Fibroblast of lung (primary cell): ENCODE measurements around the gene FMNL2. TPM values are rescaled to one million over a fixed set of nuclear protein-coding genes. Genes with fewer than 3 reads are reported as not detected.

ENCODE experiments used
- DNase-seq, 2 donors: peaks; one replicate each; pipeline versions ENCODE4 v3.0.0 to v3.0.0-alpha.2; 2010; ENCODE audit warnings: low read depth in 2 of 2
- H2AFZ ChIP-seq: 2 replicates; pipeline ENCODE4 v1.5.1; 2012; ENCODE audit warnings: low read length, control low read depth, inconsistent platforms
- H3K27ac ChIP-seq: 2 replicates; pipeline ENCODE4 v1.5.1; 2011; ENCODE audit warnings: low read length, control low read depth; ENCODE audit not compliant: insufficient read depth
- H3K27me3 ChIP-seq: 2 replicates; pipeline ENCODE4 v1.5.1; 2011; ENCODE audit warnings: mild to moderate bottlenecking, low read length; ENCODE audit not compliant: control insufficient read depth, insufficient read depth
- H3K36me3 ChIP-seq: 2 replicates; pipeline ENCODE4 v1.5.1; 2011; ENCODE audit warnings: low read length; ENCODE audit not compliant: control insufficient read depth, insufficient read depth
- H3K4me1 ChIP-seq: 2 replicates; pipeline ENCODE4 v1.5.1; 2011; ENCODE audit warnings: low read length; ENCODE audit not compliant: control insufficient read depth, insufficient read depth; ENCODE audit errors: extremely low read depth
- H3K4me2 ChIP-seq: 2 replicates; pipeline ENCODE4 v1.5.1; 2011; ENCODE audit warnings: low read length, control low read depth; ENCODE audit not compliant: insufficient read depth; ENCODE audit errors: extremely low read depth
- H3K4me3 ChIP-seq, 4 experiments: fragments of 200-600 bp in 1 of 4; sonication (generic) in 1 of 4; replicated peaks in 1 of 4; 2 replicates each; pipeline ENCODE4 v1.5.1; 2011 to 2016; ENCODE audit warnings: low read length in 4 of 4, low read depth in 3 of 4, mild to moderate bottlenecking in 3 of 4, control low read depth in 2 of 4, inconsistent platforms in 1 of 4, mixed read lengths in 1 of 4; ENCODE audit not compliant: insufficient read depth in 1 of 4; ENCODE audit errors: control extremely low read depth in 1 of 4
- H3K79me2 ChIP-seq: 2 replicates; pipeline ENCODE4 v1.5.1; 2012; ENCODE audit warnings: mild to moderate bottlenecking, low read length, inconsistent platforms; ENCODE audit not compliant: control insufficient read depth, insufficient read depth
- H3K9ac ChIP-seq: 2 replicates; pipeline ENCODE4 v1.5.1; 2011; ENCODE audit warnings: mild to moderate bottlenecking, low read length, control low read depth; ENCODE audit not compliant: insufficient read depth
- H3K9me3 ChIP-seq: 2 replicates; pipeline ENCODE4 v1.5.1; 2012; ENCODE audit warnings: low read depth, low read length; ENCODE audit not compliant: control insufficient read depth, insufficient read depth
- H4K20me1 ChIP-seq: 2 replicates; pipeline ENCODE4 v1.5.1; 2011; ENCODE audit warnings: low read length; ENCODE audit not compliant: control insufficient read depth, insufficient read depth; ENCODE audit errors: extremely low read depth
- EZH2 ChIP-seq: IDR thresholded peaks from 2 replicates; pipeline ENCODE4 v1.5.1; 2012; ENCODE audit warnings: low read length, control low read depth, mild to moderate bottlenecking; ENCODE audit errors: missing control alignments
- polyA plus RNA-seq, 2 donors: library from polyadenylated mRNA; depleted of rRNA in 1 of 2; stranded (reverse) in 1 of 2; unstranded in 1 of 2; fragments of >200 nt; gene quantifications; 2 replicates each; pipeline ENCODE4 v1.2.1, GENCODE V29; 2011 to 2012; ENCODE audit warnings: missing spikeins in 1 of 2
- total RNA-seq: library from RNA; depleted of rRNA; stranded (reverse); fragments of >200 nt; gene quantifications from 2 replicates; pipeline ENCODE4 v1.2.1, GENCODE V29; 2014
- TF ChIP-seq, protein P1 (sequence below), 2 donors: IDR thresholded peaks in 1 of 2; conservative IDR thresholded peaks in 1 of 2; 1 replicate in 1 of 2; 2 replicates in 1 of 2; pipeline ENCODE4 v1.5.1; 2011 to 2012; ENCODE audit warnings: low read length in 2 of 2, control low read depth in 1 of 2, inconsistent platforms in 1 of 2, low read depth in 1 of 2, mild to moderate bottlenecking in 1 of 2

FMNL2 gene
- total and polyA plus RNA-seq, 2 donors (not counting 1 experiment from before 2014, with no cell fraction given) = 12.0 to 30.2 TPM

DNA sequence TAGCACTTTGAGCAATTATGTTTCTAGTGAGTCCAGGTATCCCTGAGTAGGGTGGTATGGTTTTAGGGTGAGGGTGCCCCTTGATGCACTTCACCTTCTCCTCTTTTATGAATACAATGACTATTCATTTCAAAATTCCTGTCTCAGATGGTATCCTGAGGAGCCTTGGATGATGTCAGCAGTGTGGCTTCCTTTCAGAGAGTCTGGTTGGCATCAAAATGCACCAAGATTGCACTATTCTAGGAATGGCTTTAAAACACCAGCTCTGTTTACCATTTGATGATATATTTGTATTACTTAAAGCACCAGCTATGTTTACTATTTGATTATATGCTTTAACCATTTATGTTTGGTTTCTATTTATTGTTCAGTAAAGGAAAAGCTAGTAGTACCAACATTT is 141.0 kb downstream of the FMNL2 start:
- Histone ChIP-seq H2AFZ (no peak overlapping the region), H3K4me2 (no peak overlapping the region), H3K36me3 (no peaks in the 10 kb centered on the region), H3K27ac (no peak overlapping the region), H3K9me3 (no peaks in the 10 kb centered on the region), H4K20me1 (no peaks in the 10 kb centered on the region), H3K9ac (no peak overlapping the region), H3K27me3 (no peaks in the 10 kb centered on the region), H3K4me1 (no peaks in the 10 kb centered on the region), H3K79me2 (peaks cover 3% of the 10 kb centered on the region), H3K4me3 (no peak overlapping the region)
- no peak for TF ChIP-seq EZH2
- TF ChIP-seq, protein P1, sequence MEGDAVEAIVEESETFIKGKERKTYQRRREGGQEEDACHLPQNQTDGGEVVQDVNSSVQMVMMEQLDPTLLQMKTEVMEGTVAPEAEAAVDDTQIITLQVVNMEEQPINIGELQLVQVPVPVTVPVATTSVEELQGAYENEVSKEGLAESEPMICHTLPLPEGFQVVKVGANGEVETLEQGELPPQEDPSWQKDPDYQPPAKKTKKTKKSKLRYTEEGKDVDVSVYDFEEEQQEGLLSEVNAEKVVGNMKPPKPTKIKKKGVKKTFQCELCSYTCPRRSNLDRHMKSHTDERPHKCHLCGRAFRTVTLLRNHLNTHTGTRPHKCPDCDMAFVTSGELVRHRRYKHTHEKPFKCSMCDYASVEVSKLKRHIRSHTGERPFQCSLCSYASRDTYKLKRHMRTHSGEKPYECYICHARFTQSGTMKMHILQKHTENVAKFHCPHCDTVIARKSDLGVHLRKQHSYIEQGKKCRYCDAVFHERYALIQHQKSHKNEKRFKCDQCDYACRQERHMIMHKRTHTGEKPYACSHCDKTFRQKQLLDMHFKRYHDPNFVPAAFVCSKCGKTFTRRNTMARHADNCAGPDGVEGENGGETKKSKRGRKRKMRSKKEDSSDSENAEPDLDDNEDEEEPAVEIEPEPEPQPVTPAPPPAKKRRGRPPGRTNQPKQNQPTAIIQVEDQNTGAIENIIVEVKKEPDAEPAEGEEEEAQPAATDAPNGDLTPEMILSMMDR (conservative IDR thresholded peaks at IDR 0.05 in 1 of 2, IDR thresholded peaks at IDR 0.05 in 1 of 2; ENCODE audit: low read depth in 1 of 2, low read length in 2 of 2) = no peak
- DNase-seq = no peak

DNA sequence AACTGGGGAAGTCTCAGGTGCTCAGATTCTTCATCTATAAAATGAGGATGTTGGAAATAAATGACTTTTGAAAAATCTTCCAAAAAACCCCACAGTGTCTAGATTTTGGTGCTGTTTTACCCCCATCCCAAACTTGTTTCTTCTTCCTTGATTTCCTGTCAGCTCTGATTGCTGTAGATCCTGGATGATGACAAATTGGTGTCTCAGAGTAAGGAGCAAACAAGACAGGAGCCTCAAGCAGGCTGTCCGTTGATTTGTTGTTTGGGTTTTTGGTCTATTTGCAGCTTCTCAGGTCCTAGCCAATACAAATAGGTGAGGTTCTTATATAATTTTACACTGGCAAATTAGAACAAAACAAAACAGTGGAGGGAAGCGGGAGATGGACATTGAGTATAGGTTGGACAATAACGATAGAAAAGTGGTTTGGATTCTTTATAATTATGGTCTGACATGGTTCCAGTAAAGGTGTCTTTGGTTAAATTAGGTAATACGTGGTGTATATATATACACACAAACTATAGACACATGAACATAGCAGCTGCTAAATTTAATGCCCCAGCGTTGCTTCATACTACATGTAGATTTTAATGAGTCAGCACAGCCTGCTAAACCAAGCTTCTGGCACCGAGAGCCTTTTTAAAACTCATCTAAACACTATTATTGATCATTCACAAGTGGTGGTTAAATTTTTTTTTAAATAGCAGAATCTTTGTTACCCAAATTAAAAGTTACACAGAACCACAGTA is 142.5 kb downstream of the FMNL2 start:
- H2AFZ ChIP-seq = no peak overlapping the region

DNA sequence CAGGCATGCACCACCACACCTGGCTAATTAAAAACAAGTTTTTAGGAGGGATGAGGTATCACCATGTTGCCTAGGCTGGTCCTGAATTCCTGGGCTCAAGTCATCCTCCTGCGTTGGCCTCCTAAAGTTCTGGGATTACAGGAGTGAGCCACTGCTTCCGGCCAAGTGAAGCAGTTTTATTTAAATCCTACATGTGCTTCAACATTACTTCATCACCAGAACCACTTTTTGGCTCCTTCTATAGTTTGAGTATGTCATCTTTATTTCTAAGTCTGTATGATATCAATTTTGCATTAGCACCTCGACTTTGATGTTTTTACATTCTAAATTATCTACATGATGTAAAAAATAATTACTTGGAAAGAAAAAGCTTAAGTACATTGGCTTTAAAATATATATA is 144.3 kb downstream of the FMNL2 start:
- Histone ChIP-seq H2AFZ (no peak overlapping the region), H3K4me3 (no peak overlapping the region), H3K4me2 (no peak overlapping the region), H3K27me3 (no peaks in the 10 kb centered on the region), H3K9ac (no peak overlapping the region), H4K20me1 (no peaks in the 10 kb centered on the region), H3K4me1 (no peaks in the 10 kb centered on the region), H3K9me3 (no peaks in the 10 kb centered on the region), H3K79me2 (no peaks in the 10 kb centered on the region), H3K36me3 (no peaks in the 10 kb centered on the region), H3K27ac (no peak overlapping the region)
- DNase-seq = no peak
- TF ChIP-seq EZH2 = no peak
- TF ChIP-seq, protein P1 (conservative IDR thresholded peaks at IDR 0.05 in 1 of 2, IDR thresholded peaks at IDR 0.05 in 1 of 2; ENCODE audit: low read depth in 1 of 2, low read length in 2 of 2) = no peak

More for the DNA sequence above, 142.5 kb downstream of the FMNL2 start:
- Histone ChIP-seq H3K79me2 (peaks cover 1% of the 10 kb centered on the region), H3K36me3 (no peaks in the 10 kb centered on the region), H3K4me3 (no peak overlapping the region), H3K9me3 (no peaks in the 10 kb centered on the region), H4K20me1 (no peaks in the 10 kb centered on the region), H3K27me3 (no peaks in the 10 kb centered on the region), H3K4me2 (no peak overlapping the region), H3K4me1 (no peaks in the 10 kb centered on the region), H3K27ac (no peak overlapping the region), H3K9ac (no peak overlapping the region)
- peak; percentile 28 to 58 for DNase-seq
- TF ChIP-seq EZH2 = no peak
- TF ChIP-seq, protein P1 (conservative IDR thresholded peaks at IDR 0.05 in 1 of 2, IDR thresholded peaks at IDR 0.05 in 1 of 2; ENCODE audit: low read depth in 1 of 2, low read length in 2 of 2) = no peak
